GM10847 (cell line): ENCODE data around the gene SMIM35.

Source experiments
- POLR2A ChIP-seq: IDR thresholded peaks from 2 replicates; pipeline ENCODE4 v1.6.1; 2011; ENCODE audit not compliant: insufficient read length; ENCODE audit errors: extremely low read depth

Gene SMIM35

DNA sequence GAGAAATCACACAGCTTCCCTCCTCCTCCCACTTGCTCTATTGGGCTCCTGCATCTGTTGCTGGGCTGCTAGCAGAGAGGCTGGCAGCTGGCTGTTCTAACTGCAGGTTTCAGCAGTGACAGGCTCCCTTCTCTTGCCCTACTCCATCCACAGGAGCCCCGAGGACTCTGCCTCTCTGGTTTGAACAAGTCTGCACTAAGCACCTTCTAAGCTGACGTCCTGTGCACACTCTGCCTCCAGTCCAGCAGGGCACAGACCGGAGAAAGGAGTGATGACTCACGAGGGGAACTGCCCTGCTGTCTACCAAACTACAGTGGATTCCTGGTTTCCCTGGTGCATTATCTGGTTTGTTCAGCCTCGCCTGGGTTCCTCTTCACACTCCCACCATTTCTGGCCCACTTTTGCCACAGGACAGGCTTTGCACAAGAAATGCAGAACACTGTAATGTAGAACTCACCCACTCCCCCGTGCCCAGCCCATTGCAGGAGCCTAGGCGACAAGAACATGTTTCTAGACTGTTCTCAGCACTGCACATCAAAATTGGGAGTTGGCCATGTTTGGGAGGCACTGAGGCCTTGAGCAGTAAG, 74.6 kb downstream of the SMIM35 start:
- TF ChIP-seq POLR2A: no peak

DNA sequence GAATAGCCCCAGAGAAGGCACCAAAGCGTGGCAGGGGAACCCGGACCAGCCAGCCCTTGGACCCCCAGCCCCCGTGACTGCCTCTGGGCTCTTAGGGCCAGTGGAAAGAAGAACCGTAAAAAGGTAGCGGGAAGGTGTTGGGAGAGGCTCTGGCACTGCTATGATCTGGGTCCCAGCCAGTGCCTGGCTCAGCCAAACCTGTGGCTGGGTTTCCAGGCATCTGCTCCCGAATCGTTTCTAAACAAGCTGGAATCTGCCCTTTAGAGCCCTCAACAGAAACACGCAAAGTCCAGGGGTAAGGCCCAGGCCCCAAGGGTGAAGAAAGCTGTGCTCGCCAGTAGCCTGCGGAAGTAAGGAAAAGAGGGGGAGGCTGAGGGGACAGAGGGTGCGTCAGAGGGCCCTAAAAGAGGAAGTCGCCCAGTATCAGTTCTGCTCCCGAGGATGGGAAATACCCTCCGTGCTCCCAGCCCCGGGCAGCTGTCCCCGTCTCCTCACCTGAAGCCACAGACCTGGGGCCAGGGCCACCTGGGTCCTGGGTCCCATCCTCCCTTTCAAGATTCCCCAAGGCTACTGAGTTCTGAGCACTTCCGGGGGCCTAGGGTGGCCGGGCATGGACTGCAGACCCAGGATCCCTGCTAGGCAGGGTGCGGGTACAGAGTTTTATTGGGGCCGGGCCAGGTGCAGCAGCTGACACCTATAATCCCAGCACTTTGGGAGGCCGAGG, 75.9 kb downstream of the SMIM35 start:
- TF ChIP-seq POLR2A: no peak

- TF ChIP-seq POLR2A: no peak
Measured at GRCh38 chr11:118009864-118010737, 76.7 kb downstream of the SMIM35 start.

- TF ChIP-seq POLR2A: no peak
Measured at GRCh38 chr11:118008271-118008911, 78.4 kb downstream of the SMIM35 start.

GRCh38 chr11:118007040-118007439, 79.7 kb downstream of the SMIM35 start:
- TF ChIP-seq POLR2A: no peak

- no peak for TF ChIP-seq POLR2A
Measured at GRCh38 chr11:118006153-118006534, 80.6 kb downstream of the SMIM35 start.

GRCh38 chr11:118005224-118006152, 81.3 kb downstream of the SMIM35 start:
- TF ChIP-seq POLR2A: no peak

DNA sequence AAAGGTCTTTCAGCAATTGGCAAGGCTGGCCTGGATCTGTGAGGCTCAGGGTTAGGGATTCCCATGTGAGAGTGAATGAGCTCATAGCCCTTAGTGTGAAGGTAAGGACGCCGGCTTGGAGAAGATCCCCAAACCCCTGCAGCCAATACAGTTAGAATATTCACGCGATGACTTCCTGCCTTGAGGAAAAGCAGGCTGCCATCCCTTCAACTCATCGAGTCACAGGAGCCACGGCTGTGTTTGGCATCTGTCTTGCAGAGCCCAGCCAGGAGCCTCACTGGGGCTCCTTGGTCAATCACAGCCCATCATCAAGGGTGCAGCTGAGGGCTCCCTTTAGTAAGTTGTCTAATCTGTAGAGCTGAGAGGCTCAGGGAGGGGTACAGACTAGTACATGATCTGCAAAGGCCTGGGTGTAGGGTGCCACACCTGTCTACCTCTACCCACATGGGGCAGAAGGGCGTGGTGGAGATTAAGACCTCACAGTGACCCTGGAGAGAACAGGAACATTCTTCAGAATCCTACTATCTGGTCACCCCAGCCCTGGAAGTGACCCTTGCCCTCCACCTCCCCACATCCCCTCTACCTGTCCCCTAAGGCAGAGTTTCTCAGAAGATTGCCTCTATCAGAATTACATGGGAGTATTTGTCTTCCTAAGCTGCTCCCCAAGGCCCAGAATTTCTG, 82.1 kb downstream of the SMIM35 start:
- no peak for TF ChIP-seq POLR2A

DNA sequence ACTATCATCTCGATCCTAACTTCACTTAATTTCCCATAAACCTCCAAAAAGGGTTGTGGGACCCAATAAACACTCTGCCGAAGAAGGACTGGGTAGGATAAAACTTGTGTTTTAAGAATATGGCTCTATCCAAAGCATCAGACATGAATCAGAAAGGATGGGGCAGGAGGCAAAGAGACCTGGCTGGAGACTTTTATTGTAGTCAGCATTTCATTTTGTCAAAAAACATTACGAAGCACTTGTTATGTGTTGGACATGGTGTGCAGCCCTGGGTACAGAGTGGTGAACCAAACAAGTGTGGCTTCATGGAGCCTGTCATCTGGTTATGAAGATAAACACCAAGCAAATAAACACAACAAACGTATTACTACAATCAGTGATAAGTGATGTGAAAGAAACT, 83.3 kb downstream of the SMIM35 start:
- no peak for TF ChIP-seq POLR2A

- no peak for TF ChIP-seq POLR2A
Measured at GRCh38 chr11:118002541-118003423, 84.0 kb downstream of the SMIM35 start.

DNA sequence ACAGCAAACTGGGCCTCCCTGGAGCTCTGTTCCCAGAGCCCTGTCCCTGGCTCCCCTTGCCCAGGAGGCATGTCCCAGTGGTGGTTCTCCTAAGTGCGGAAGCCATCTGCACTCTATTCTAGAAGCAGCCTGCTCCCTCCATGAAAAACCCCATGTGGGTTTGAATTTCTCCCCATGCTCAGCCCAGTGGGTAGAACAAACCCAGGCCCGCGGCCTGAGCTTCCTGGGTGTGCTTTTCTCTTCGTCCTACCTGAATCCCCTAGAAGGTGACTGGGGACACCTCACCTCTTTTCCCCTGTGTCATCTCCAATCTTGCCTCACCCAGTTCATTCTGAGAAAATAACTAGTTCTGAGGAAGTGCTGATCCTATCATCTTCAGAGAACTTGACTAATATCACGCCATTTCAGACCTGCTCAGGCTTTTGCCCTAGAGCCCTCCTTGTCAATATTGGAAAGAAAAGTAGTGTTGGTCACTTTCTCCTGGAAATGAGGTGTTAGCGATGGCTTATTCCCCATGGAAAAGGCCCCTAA, 84.7 kb downstream of the SMIM35 start:
- TF ChIP-seq POLR2A: no peak

DNA sequence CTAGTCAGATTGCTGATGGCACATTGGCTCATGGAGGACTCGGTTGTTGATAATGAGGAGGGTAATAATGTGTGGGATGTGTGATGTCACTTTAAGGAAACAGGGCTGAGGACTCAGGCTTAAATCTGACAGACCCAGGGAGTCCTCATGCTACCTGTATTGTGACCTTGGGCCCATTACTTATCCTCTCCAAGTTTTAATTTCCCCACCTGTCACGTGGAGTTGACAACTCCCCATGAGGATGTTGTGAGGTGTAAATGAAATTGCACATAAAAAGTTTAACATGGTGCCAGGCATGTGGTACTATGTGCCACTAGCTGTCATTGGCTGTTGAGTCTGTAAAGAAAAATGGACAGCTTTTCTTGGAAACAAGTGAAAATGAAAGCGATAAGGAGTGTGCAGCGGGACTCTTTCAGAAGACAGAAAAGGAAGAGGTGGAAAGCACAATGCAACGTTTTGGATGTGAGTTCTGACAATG, 85.2 kb downstream of the SMIM35 start:
- TF ChIP-seq POLR2A: no peak

GRCh38 chr11:118000850-118001228, 85.9 kb downstream of the SMIM35 start:
- no peak for TF ChIP-seq POLR2A
